IgD-negative memory B cell (primary cell): ENCODE results near the gene ACO2. TPM values are rescaled to one million over a fixed set of nuclear protein-coding genes. Genes with fewer than 3 reads are reported as not detected.
A peak's percentile ranks its signal among the peaks of the same experiment; 100 is the strongest.
"Not testable (repeated sequence)": the region's sequence is repeated elsewhere in the genome, so short reads cannot be mapped to it uniquely, and the experiment has no call there.

Source experiments
- H3K27ac Mint-ChIP-seq, 3 donors: one replicate each; pipeline ENCODE4 v1.8.0; 2020 to 2022; ENCODE audit warnings: mild to moderate bottlenecking in 3 of 3, mixed read lengths in 3 of 3, moderate library complexity in 1 of 3
- H3K27me3 Mint-ChIP-seq: one replicate; pipeline ENCODE4 v1.8.0; 2021; ENCODE audit warnings: mixed read lengths
- H3K36me3 Mint-ChIP-seq: one replicate; pipeline ENCODE4 v1.8.0; 2020; ENCODE audit warnings: mild to moderate bottlenecking, mixed read lengths
- H3K4me1 Mint-ChIP-seq, 3 donors: one replicate each; pipeline ENCODE4 v1.8.0; 2020 to 2022; ENCODE audit warnings: mixed read lengths in 3 of 3, mild to moderate bottlenecking in 1 of 3
- H3K4me3 Mint-ChIP-seq, 4 donors: one replicate each; pipeline ENCODE4 v1.8.0; 2020 to 2022; ENCODE audit warnings: mild to moderate bottlenecking in 4 of 4, mixed read lengths in 4 of 4, moderate library complexity in 3 of 4
- H3K9me3 Mint-ChIP-seq, 3 donors: one replicate each; pipeline ENCODE4 v1.8.0; 2020 to 2021; ENCODE audit warnings: mixed read lengths in 3 of 3, mild to moderate bottlenecking in 1 of 3
- polyA plus RNA-seq: library from polyadenylated mRNA; unstranded; fragments of 300-500 nt; fragmentation: Illumina TruSeq; gene quantifications from one replicate; pipeline ENCODE4 v1.2.3, GENCODE V29; 2021

Gene ACO2
- polyA plus RNA-seq, 1 donor from 2014 or later: 132 TPM

GRCh38 chr22:41544671-41545476 lies 76.0 kb downstream of the ACO2 start:
- Mint-ChIP-seq H3K27ac (peak overlapping the region; percentile 95 to 97 (median 96)), H3K4me1 (peaks cover 19 to 27% (median 24%) of the 10 kb centered on the region in 3 donors), H3K27me3 (no peaks in the 10 kb centered on the region), H3K4me3 (peak overlapping the region; percentile 90 to 100 (median 98)), H3K9me3 (no peaks in the 10 kb centered on the region), H3K36me3 (no peaks in the 10 kb centered on the region)

- Mint-ChIP-seq H3K27ac (peak overlapping the region in 2 of 3 donors; percentile 35 to 87), H3K36me3 (no peaks in the 10 kb centered on the region), H3K4me1 (peaks cover 7 to 12% (median 10%) of the 10 kb centered on the region in 3 donors), H3K27me3 (peaks cover 5% of the 10 kb centered on the region), H3K9me3 (no peaks in the 10 kb centered on the region), H3K4me3 (peak overlapping the region in 1 of 4 donors; percentile 52)
Observed at GRCh38 chr22:41548830-41549211, 79.9 kb downstream of the ACO2 start.

- no peak overlapping the region for H3K4me3 Mint-ChIP-seq
- H3K36me3 Mint-ChIP-seq: no peaks in the 10 kb centered on the region
- H3K27ac Mint-ChIP-seq: no peak overlapping the region
- H3K4me1 Mint-ChIP-seq: no peaks in the 10 kb centered on the region
- H3K9me3 Mint-ChIP-seq: no peaks in the 10 kb centered on the region
- H3K27me3 Mint-ChIP-seq: peaks cover 9% of the 10 kb centered on the region
Observed at GRCh38 chr22:41550952-41551491, 82.1 kb downstream of the ACO2 start.

GRCh38 chr22:41551877-41552582 lies 83.1 kb downstream of the ACO2 start:
- H3K36me3 Mint-ChIP-seq: peaks cover 2% of the 10 kb centered on the region
- H3K4me1 Mint-ChIP-seq: peaks cover 0 to 3% (median 0%) of the 10 kb centered on the region in 3 donors
- H3K4me3 Mint-ChIP-seq: peak overlapping the region in 1 of 4 donors; percentile 43
- H3K27ac Mint-ChIP-seq: no peak overlapping the region
- peaks cover 14% of the 10 kb centered on the region for H3K27me3 Mint-ChIP-seq
- no peaks in the 10 kb centered on the region for H3K9me3 Mint-ChIP-seq

GRCh38 chr22:41555325-41555982 lies 86.5 kb downstream of the ACO2 start:
- Mint-ChIP-seq H3K36me3 (peaks cover 2% of the 10 kb centered on the region), H3K4me1 (peaks cover 0 to 3% (median 0%) of the 10 kb centered on the region in 3 donors), H3K27me3 (peaks cover 21% of the 10 kb centered on the region), H3K4me3 (no peak overlapping the region), H3K27ac (no peak overlapping the region), H3K9me3 (no peaks in the 10 kb centered on the region)

GRCh38 chr22:41556561-41556960 lies 87.6 kb downstream of the ACO2 start:
- no peak overlapping the region for H3K4me3 Mint-ChIP-seq
- no peaks in the 10 kb centered on the region for H3K9me3 Mint-ChIP-seq
- peaks cover 2% of the 10 kb centered on the region for H3K36me3 Mint-ChIP-seq
- peaks cover 0 to 3% (median 0%) of the 10 kb centered on the region in 3 donors for H3K4me1 Mint-ChIP-seq
- no peak overlapping the region for H3K27ac Mint-ChIP-seq
- H3K27me3 Mint-ChIP-seq: peaks cover 26% of the 10 kb centered on the region

- H3K36me3 Mint-ChIP-seq: peaks cover 2% of the 10 kb centered on the region
- H3K27me3 Mint-ChIP-seq: peaks cover 21% of the 10 kb centered on the region
- H3K4me3 Mint-ChIP-seq: peak overlapping the region in 1 of 4 donors; percentile 22
- no peaks in the 10 kb centered on the region for H3K9me3 Mint-ChIP-seq
- peaks cover 0 to 3% (median 0%) of the 10 kb centered on the region in 3 donors for H3K4me1 Mint-ChIP-seq
- H3K27ac Mint-ChIP-seq: no peak overlapping the region
Observed at GRCh38 chr22:41557401-41558240, 88.7 kb downstream of the ACO2 start.

GRCh38 chr22:41558241-41558630 lies 89.3 kb downstream of the ACO2 start:
- peaks cover 21% of the 10 kb centered on the region for H3K27me3 Mint-ChIP-seq
- not testable (repeated sequence) for H3K4me1 Mint-ChIP-seq, H3K4me3 Mint-ChIP-seq, H3K36me3 Mint-ChIP-seq, H3K9me3 Mint-ChIP-seq, H3K27ac Mint-ChIP-seq

GRCh38 chr22:41560095-41560471 lies 91.2 kb downstream of the ACO2 start:
- H3K36me3 Mint-ChIP-seq: peaks cover 2% of the 10 kb centered on the region
- H3K27me3 Mint-ChIP-seq: peaks cover 19% of the 10 kb centered on the region
- H3K27ac Mint-ChIP-seq: no peak overlapping the region

GRCh38 chr22:41561335-41561734 lies 92.4 kb downstream of the ACO2 start:
- Mint-ChIP-seq H3K27me3 (peaks cover 16% of the 10 kb centered on the region), H3K4me3 (no peak overlapping the region), H3K36me3 (peaks cover 2% of the 10 kb centered on the region), H3K9me3 (no peaks in the 10 kb centered on the region), H3K4me1 (peaks cover 0 to 1% (median 0%) of the 10 kb centered on the region in 3 donors), H3K27ac (no peak overlapping the region)

More at GRCh38 chr22:41560095-41560471, 91.2 kb downstream of the ACO2 start:
- Mint-ChIP-seq H3K4me3 (no peak overlapping the region), H3K9me3 (no peaks in the 10 kb centered on the region), H3K4me1 (peaks cover 0 to 3% (median 0%) of the 10 kb centered on the region in 3 donors)

- Mint-ChIP-seq H3K27me3 (peaks cover 14% of the 10 kb centered on the region), H3K36me3 (no peaks in the 10 kb centered on the region), H3K9me3 (no peaks in the 10 kb centered on the region), H3K4me3 (no peak overlapping the region), H3K4me1 (no peaks in the 10 kb centered on the region), H3K27ac (no peak overlapping the region)
Observed at GRCh38 chr22:41561788-41562187, 92.9 kb downstream of the ACO2 start.

- H3K4me1 Mint-ChIP-seq: no peaks in the 10 kb centered on the region
- peaks cover 14% of the 10 kb centered on the region for H3K27me3 Mint-ChIP-seq
- H3K9me3 Mint-ChIP-seq: no peaks in the 10 kb centered on the region
- H3K4me3 Mint-ChIP-seq: no peak overlapping the region
- H3K36me3 Mint-ChIP-seq: no peaks in the 10 kb centered on the region
- H3K27ac Mint-ChIP-seq: peak overlapping the region in 1 of 3 donors; percentile 74
Observed at GRCh38 chr22:41562461-41562860, 93.5 kb downstream of the ACO2 start.

- Mint-ChIP-seq H3K4me3 (no peak overlapping the region), H3K36me3 (no peaks in the 10 kb centered on the region), H3K27ac (peak overlapping the region in 1 of 3 donors; percentile 74), H3K27me3 (peaks cover 10% of the 10 kb centered on the region), H3K9me3 (no peaks in the 10 kb centered on the region), H3K4me1 (no peaks in the 10 kb centered on the region)
Observed at GRCh38 chr22:41563051-41563711, 94.3 kb downstream of the ACO2 start.

- Mint-ChIP-seq H3K27me3 (peaks cover 7% of the 10 kb centered on the region), H3K4me3 (no peak overlapping the region), H3K9me3 (no peaks in the 10 kb centered on the region), H3K4me1 (no peaks in the 10 kb centered on the region), H3K27ac (no peak overlapping the region), H3K36me3 (no peaks in the 10 kb centered on the region)
Observed at GRCh38 chr22:41564563-41564962, 95.6 kb downstream of the ACO2 start.
